Urinary bladder (tissue), 4 donors: ENCODE results near the gene PARVA. TPM values are rescaled to one million over a fixed set of nuclear protein-coding genes. Genes with fewer than 3 reads are reported as not detected.

Experiments
- DNase-seq: peaks from one replicate; pipeline ENCODE4 v3.0.0-alpha.2; 2015; ENCODE audit errors: extremely low spot score
- H3K27ac ChIP-seq: one replicate; pipeline ENCODE4 v1.5.1; 2013; ENCODE audit warnings: low read depth, mild to moderate bottlenecking, moderate library complexity
- H3K36me3 ChIP-seq: one replicate; pipeline ENCODE4 v1.6.1; 2013; ENCODE audit warnings: mild to moderate bottlenecking, moderate library complexity; ENCODE audit not compliant: insufficient read depth
- H3K4me1 ChIP-seq: one replicate; pipeline ENCODE4 v1.6.1; 2013; ENCODE audit warnings: mild to moderate bottlenecking, moderate library complexity; ENCODE audit not compliant: insufficient read depth
- H3K4me3 ChIP-seq: one replicate; pipeline ENCODE4 v1.5.1; 2013; ENCODE audit warnings: low read depth, low read length
- WGBS: extraction: QIAGEN DNeasy Blood & Tissue Kit; methylation state at CpG from one replicate; pipeline ENCODE4 v1.1.7; 2013; 5-methylcytosine and 5-hydroxymethylcytosine counted together
- polyA plus RNA-seq: library from polyadenylated mRNA; stranded (reverse); fragments of 200-250 nt; gene quantifications from one replicate; pipeline ENCODE4 v1.2.3, GENCODE V29; 2013
- total RNA-seq: library from RNA; depleted of rRNA; stranded (reverse); fragments of >200 nt; gene quantifications from one replicate; pipeline ENCODE4 v1.2.3, GENCODE V29; 2014
- donor health status: healthy with polysubstance abuse.
- donor health status: healthy.

The PARVA gene
- total and polyA plus RNA-seq, 2 donors = 69.8 to 128 TPM

GRCh38 chr11:12456651-12457579 is 79.5 kb downstream of the PARVA start:
- 57% methylated on average over 5 of the region's 5 CpGs for whole genome bisulfite sequencing
- no peak overlapping the region for H3K4me3 ChIP-seq
- H3K36me3 ChIP-seq = no peaks in the 10 kb centered on the region
- DNase-seq = no peak
- no peak overlapping the region for H3K27ac ChIP-seq
- peaks cover 2% of the 10 kb centered on the region for H3K4me1 ChIP-seq

DNA sequence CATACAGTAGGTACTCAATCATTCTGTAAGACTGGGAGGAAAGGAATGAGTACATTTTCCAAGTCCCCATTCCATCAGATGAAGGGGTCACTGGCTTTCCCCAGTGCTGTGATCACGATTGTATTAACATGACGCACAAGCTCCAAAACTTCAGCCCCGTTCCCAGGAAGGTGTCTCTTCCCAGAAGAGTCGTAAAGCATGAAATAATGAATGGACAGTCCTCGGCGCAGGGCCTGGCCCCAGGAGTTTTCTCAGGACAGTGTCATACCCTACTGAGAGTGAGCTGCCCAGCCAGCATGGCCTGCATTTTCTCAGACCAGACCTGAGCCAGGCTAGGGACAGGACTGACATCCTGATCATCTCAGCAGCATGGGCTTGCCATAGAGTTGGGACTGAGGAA is 80.7 kb downstream of the PARVA start:
- Histone ChIP-seq H3K27ac (no peak overlapping the region), H3K4me3 (no peak overlapping the region), H3K36me3 (no peaks in the 10 kb centered on the region), H3K4me1 (peaks cover 2% of the 10 kb centered on the region)
- WGBS = 61% methylated on average over 6 of the region's 6 CpGs
- no peak for DNase-seq

DNA sequence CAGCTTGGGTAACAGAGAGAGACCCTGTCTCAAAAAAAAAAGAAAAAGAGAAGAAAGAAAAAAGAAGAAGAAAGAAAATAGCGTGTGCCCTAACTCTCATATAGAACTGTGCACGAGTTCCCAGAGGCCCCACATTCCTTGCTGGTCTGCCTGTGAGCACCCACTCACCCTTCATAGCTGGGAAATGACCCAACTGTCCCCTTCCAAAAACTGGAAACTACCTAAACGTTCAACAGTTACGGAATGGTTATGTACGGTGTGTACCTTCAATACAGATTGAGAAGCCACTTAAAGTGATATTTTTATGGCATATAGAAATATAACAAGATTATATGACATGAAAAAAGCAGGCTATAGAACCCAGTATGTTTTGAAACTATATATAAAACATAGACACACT is 82.0 kb downstream of the PARVA start:
- Histone ChIP-seq H3K36me3 (no peaks in the 10 kb centered on the region), H3K4me3 (no peak overlapping the region), H3K4me1 (peaks cover 2% of the 10 kb centered on the region), H3K27ac (no peak overlapping the region)
- WGBS = 68% methylated on average over 5 of the region's 5 CpGs
- DNase-seq = no peak

DNA sequence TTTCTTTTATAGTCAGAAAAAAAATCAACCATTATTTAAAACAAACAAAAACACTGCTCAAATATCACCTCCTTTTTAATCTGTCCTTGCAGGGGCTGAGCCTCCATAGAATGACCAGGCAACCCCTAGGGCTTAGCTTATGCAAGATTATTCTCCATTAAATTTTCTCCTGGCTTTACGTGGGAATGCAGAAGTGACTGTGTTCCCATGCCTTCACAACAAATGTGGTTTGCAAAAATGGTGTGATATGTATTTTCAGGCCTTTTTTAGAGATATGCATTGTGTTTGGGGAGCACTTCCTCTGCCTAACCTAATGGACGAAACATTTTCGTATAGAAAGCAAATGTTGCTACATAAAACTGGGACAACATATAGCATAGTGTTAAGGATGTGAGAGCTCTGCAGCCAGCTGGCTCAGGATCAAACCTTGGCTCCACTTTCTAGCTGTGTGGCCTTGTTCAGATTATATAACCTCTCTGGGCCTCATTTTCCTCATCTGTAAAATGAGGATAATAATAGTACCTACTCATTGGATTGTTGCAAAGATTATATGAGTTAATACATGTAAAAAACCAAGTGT is 82.6 kb downstream of the PARVA start:
- Histone ChIP-seq H3K4me1 (peaks cover 2% of the 10 kb centered on the region), H3K36me3 (no peaks in the 10 kb centered on the region), H3K27ac (no peak overlapping the region), H3K4me3 (no peak overlapping the region)
- no peak for DNase-seq
- WGBS = 71% methylated on average over 3 of the region's 3 CpGs

DNA sequence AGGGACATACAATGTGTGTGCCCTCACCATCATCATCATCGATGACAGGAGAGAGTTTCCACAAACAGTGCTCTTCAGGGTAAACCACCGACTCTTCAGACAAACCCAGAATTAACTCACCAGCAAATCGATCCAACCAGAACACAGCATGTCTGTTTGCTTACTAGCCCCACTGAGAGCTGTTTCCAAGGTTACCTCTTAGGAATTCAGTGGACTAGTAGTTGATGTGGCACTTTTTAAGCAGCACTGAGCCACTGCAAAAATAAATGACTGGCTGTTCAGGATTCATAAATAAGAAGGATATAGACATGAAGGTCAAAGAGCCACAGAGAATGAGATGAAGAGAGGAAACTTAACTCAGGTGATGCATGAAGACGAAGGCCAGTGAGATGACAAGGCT is 83.1 kb downstream of the PARVA start:
- peaks cover 2% of the 10 kb centered on the region for H3K4me1 ChIP-seq
- DNase-seq = no peak
- no peak overlapping the region for H3K27ac ChIP-seq
- no peaks in the 10 kb centered on the region for H3K36me3 ChIP-seq
- 68% methylated on average over 4 of the region's 4 CpGs for WGBS
- no peak overlapping the region for H3K4me3 ChIP-seq

GRCh38 chr11:12461516-12461915 is 84.1 kb downstream of the PARVA start:
- no peak for DNase-seq
- Histone ChIP-seq H3K36me3 (no peaks in the 10 kb centered on the region), H3K4me3 (no peak overlapping the region), H3K27ac (no peak overlapping the region), H3K4me1 (peaks cover 2% of the 10 kb centered on the region)
- WGBS = 75% methylated on average over 5 of the region's 5 CpGs

GRCh38 chr11:12464303-12464702 is 86.9 kb downstream of the PARVA start:
- WGBS = over 99% methylated on average over 2 of the region's 2 CpGs
- H3K4me1 ChIP-seq = peaks cover 2% of the 10 kb centered on the region
- no peak for DNase-seq
- no peak overlapping the region for H3K4me3 ChIP-seq
- no peak overlapping the region for H3K27ac ChIP-seq
- H3K36me3 ChIP-seq = no peaks in the 10 kb centered on the region

- Histone ChIP-seq H3K4me1 (peaks cover 2% of the 10 kb centered on the region), H3K36me3 (no peaks in the 10 kb centered on the region), H3K4me3 (no peak overlapping the region), H3K27ac (no peak overlapping the region)
- 96% methylated on average over 2 of the region's 2 CpGs for WGBS
- DNase-seq = no peak
Observed at GRCh38 chr11:12465332-12465731, 88.0 kb downstream of the PARVA start.

GRCh38 chr11:12467610-12468009 is 90.2 kb downstream of the PARVA start:
- DNase-seq = no peak
- Histone ChIP-seq H3K4me1 (no peaks in the 10 kb centered on the region), H3K36me3 (no peaks in the 10 kb centered on the region), H3K4me3 (no peak overlapping the region), H3K27ac (no peak overlapping the region)
- 95% methylated on average over 2 of the region's 2 CpGs for WGBS

- Histone ChIP-seq H3K27ac (no peak overlapping the region), H3K4me1 (no peaks in the 10 kb centered on the region), H3K36me3 (no peaks in the 10 kb centered on the region), H3K4me3 (no peak overlapping the region)
- no peak for DNase-seq
- 26% methylated on average over 3 of the region's 3 CpGs for WGBS
Observed at GRCh38 chr11:12469451-12469850, 92.1 kb downstream of the PARVA start.

- no peak for DNase-seq
- Histone ChIP-seq H3K4me1 (no peaks in the 10 kb centered on the region), H3K27ac (no peak overlapping the region), H3K4me3 (no peak overlapping the region), H3K36me3 (no peaks in the 10 kb centered on the region)
- 84% methylated on average over 2 of the region's 2 CpGs for WGBS
Observed at GRCh38 chr11:12470236-12470635, 92.9 kb downstream of the PARVA start.

DNA sequence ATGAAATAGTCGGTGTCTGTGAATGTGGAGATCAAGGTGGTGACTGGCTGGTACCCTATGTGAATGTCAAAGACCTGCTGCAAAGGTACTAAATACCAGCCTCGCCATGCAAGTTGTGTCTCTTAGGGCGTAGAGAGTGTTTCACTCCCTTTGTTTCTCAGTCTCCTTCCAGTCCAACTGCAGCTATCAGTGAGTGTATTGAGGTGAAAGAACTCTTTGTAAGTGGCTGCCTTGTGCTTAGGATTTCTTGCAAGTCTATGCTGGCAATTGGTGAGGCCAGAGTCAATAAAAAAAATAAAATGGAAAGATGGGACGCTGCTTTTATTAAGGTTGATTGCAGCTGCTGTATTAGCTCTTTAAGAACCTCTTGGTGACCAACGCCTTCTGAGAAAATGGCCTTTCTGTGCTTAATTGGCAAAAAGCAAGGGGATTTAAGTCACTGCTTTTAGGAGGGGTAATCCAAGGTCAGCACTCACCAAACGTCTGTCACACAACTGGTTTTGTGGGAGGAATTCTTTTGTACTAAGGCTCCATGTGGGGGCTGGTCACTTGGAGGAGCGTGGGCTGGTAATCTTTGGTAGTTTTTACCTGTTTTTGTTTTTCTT is 95.1 kb downstream of the PARVA start:
- Histone ChIP-seq H3K4me1 (no peaks in the 10 kb centered on the region), H3K36me3 (no peaks in the 10 kb centered on the region), H3K27ac (no peak overlapping the region), H3K4me3 (no peak overlapping the region)
- no peak for DNase-seq
- WGBS = 48% methylated on average over 7 of the region's 7 CpGs

- WGBS = 84% methylated on average over 9 of the region's 9 CpGs
- Histone ChIP-seq H3K4me3 (no peak overlapping the region), H3K4me1 (peaks cover 2% of the 10 kb centered on the region), H3K36me3 (no peaks in the 10 kb centered on the region), H3K27ac (no peak overlapping the region)
- DNase-seq = no peak
Observed at GRCh38 chr11:12473381-12473780, 96.0 kb downstream of the PARVA start.

GRCh38 chr11:12474871-12475270 is 97.5 kb downstream of the PARVA start:
- Histone ChIP-seq H3K4me3 (no peak overlapping the region), H3K4me1 (peaks cover 2% of the 10 kb centered on the region), H3K27ac (no peak overlapping the region), H3K36me3 (no peaks in the 10 kb centered on the region)
- DNase-seq = no peak
- 89% methylated on average over 7 of the region's 7 CpGs for WGBS
